ENCODE results near the gene FREM3.

FREM3 gene

GRCh38 chr4:143626134-143626911 lies 74.2 kb downstream of the FREM3 start:
- H3K36me3 Mint-ChIP-seq (ENCODE audit: low read depth), result no peaks in the 10 kb centered on the region
- H3K4me3 Mint-ChIP-seq, result no peak overlapping the region
- H3K27ac Mint-ChIP-seq, result no peak overlapping the region
- no peaks in the 10 kb centered on the region for H3K27me3 Mint-ChIP-seq
- H3K9me3 Mint-ChIP-seq, result no peaks in the 10 kb centered on the region
- H3K4me1 Mint-ChIP-seq (ENCODE audit: low read depth), result no peaks in the 10 kb centered on the region

- H3K36me3 Mint-ChIP-seq (ENCODE audit: low read depth), result no peaks in the 10 kb centered on the region
- H3K27me3 Mint-ChIP-seq, result no peaks in the 10 kb centered on the region
These were observed 74.8 kb downstream of the FREM3 start for GRCh38 chr4:143625632-143626031.

GRCh38 chr4:143623896-143624295 lies 76.6 kb downstream of the FREM3 start:
- peaks cover 5% of the 10 kb centered on the region for H3K27me3 Mint-ChIP-seq
- H3K36me3 Mint-ChIP-seq (ENCODE audit: low read depth), result no peaks in the 10 kb centered on the region
- no peaks in the 10 kb centered on the region for H3K9me3 Mint-ChIP-seq
- no peaks in the 10 kb centered on the region for H3K4me1 Mint-ChIP-seq (ENCODE audit: low read depth)
- H3K27ac Mint-ChIP-seq, result no peak overlapping the region
- no peak overlapping the region for H3K4me3 Mint-ChIP-seq

More at GRCh38 chr4:143625632-143626031, 74.8 kb downstream of the FREM3 start:
- Mint-ChIP-seq H3K9me3 (no peaks in the 10 kb centered on the region), H3K27ac (no peak overlapping the region), H3K4me1 (ENCODE audit: low read depth) (no peaks in the 10 kb centered on the region), H3K4me3 (no peak overlapping the region)

GRCh38 chr4:143618811-143619210 lies 81.7 kb downstream of the FREM3 start:
- H3K9me3 Mint-ChIP-seq, result peaks cover 3% of the 10 kb centered on the region
- H3K36me3 Mint-ChIP-seq (ENCODE audit: low read depth), result no peaks in the 10 kb centered on the region
- H3K4me1 Mint-ChIP-seq (ENCODE audit: low read depth), result peaks cover 10% of the 10 kb centered on the region
- H3K4me3 Mint-ChIP-seq, result no peak overlapping the region
- no peak overlapping the region for H3K27ac Mint-ChIP-seq
- H3K27me3 Mint-ChIP-seq, result peaks cover 38% of the 10 kb centered on the region

- H3K36me3 Mint-ChIP-seq (ENCODE audit: low read depth), result no peaks in the 10 kb centered on the region
- H3K9me3 Mint-ChIP-seq, result peaks cover 3% of the 10 kb centered on the region
- peaks cover 10% of the 10 kb centered on the region for H3K4me1 Mint-ChIP-seq (ENCODE audit: low read depth)
- H3K27ac Mint-ChIP-seq, result no peak overlapping the region
- H3K27me3 Mint-ChIP-seq, result peaks cover 38% of the 10 kb centered on the region
- H3K4me3 Mint-ChIP-seq, result no peak overlapping the region
These were observed 82.3 kb downstream of the FREM3 start for GRCh38 chr4:143617994-143618679.

GRCh38 chr4:143616771-143617170 lies 83.7 kb downstream of the FREM3 start:
- Mint-ChIP-seq H3K36me3 (ENCODE audit: low read depth) (no peaks in the 10 kb centered on the region), H3K9me3 (peaks cover 3% of the 10 kb centered on the region), H3K27me3 (peaks cover 38% of the 10 kb centered on the region), H3K27ac (peak overlapping the region; percentile 56), H3K4me1 (ENCODE audit: low read depth) (peaks cover 10% of the 10 kb centered on the region), H3K4me3 (peak overlapping the region; percentile 24)

GRCh38 chr4:143609492-143609891 lies 91.0 kb downstream of the FREM3 start:
- Mint-ChIP-seq H3K4me1 (ENCODE audit: low read depth) (no peaks in the 10 kb centered on the region), H3K4me3 (no peak overlapping the region), H3K36me3 (ENCODE audit: low read depth) (no peaks in the 10 kb centered on the region), H3K27ac (no peak overlapping the region), H3K27me3 (peaks cover 3% of the 10 kb centered on the region), H3K9me3 (peaks cover 4% of the 10 kb centered on the region)

GRCh38 chr4:143606480-143606879 lies 94.0 kb downstream of the FREM3 start:
- Mint-ChIP-seq H3K4me1 (ENCODE audit: low read depth) (no peaks in the 10 kb centered on the region), H3K27ac (no peak overlapping the region), H3K4me3 (no peak overlapping the region), H3K27me3 (no peaks in the 10 kb centered on the region), H3K9me3 (peaks cover 4% of the 10 kb centered on the region), H3K36me3 (ENCODE audit: low read depth) (no peaks in the 10 kb centered on the region)

GRCh38 chr4:143599827-143600226 lies 100.6 kb downstream of the FREM3 start:
- no peaks in the 10 kb centered on the region for H3K36me3 Mint-ChIP-seq (ENCODE audit: low read depth)
- H3K27me3 Mint-ChIP-seq, result no peaks in the 10 kb centered on the region
- H3K27ac Mint-ChIP-seq, result no peak overlapping the region
- H3K4me3 Mint-ChIP-seq, result no peak overlapping the region
- no peaks in the 10 kb centered on the region for H3K4me1 Mint-ChIP-seq (ENCODE audit: low read depth)
- peaks cover 3% of the 10 kb centered on the region for H3K9me3 Mint-ChIP-seq

- H3K9me3 Mint-ChIP-seq, result peaks cover 4% of the 10 kb centered on the region
- H3K4me1 Mint-ChIP-seq (ENCODE audit: low read depth), result no peaks in the 10 kb centered on the region
- peaks cover 6% of the 10 kb centered on the region for H3K27me3 Mint-ChIP-seq
- no peak overlapping the region for H3K27ac Mint-ChIP-seq
- peaks cover 4% of the 10 kb centered on the region for H3K36me3 Mint-ChIP-seq (ENCODE audit: low read depth)
- no peak overlapping the region for H3K4me3 Mint-ChIP-seq
These were observed 101.7 kb downstream of the FREM3 start for GRCh38 chr4:143598816-143599215.

- H3K4me3 Mint-ChIP-seq, result no peak overlapping the region
- peaks cover 6% of the 10 kb centered on the region for H3K27me3 Mint-ChIP-seq
- H3K9me3 Mint-ChIP-seq, result peaks cover 4% of the 10 kb centered on the region
- no peak overlapping the region for H3K27ac Mint-ChIP-seq
- peaks cover 4% of the 10 kb centered on the region for H3K36me3 Mint-ChIP-seq (ENCODE audit: low read depth)
- H3K4me1 Mint-ChIP-seq (ENCODE audit: low read depth), result no peaks in the 10 kb centered on the region
These were observed 103.2 kb downstream of the FREM3 start for GRCh38 chr4:143597276-143597675.

GRCh38 chr4:143587703-143588102 lies 112.8 kb downstream of the FREM3 start:
- no peak overlapping the region for H3K27ac Mint-ChIP-seq
- H3K36me3 Mint-ChIP-seq (ENCODE audit: low read depth), result peaks cover 7% of the 10 kb centered on the region
- H3K27me3 Mint-ChIP-seq, result no peaks in the 10 kb centered on the region
- no peak overlapping the region for H3K4me3 Mint-ChIP-seq
- H3K9me3 Mint-ChIP-seq, result peaks cover 22% of the 10 kb centered on the region
- H3K4me1 Mint-ChIP-seq (ENCODE audit: low read depth), result no peaks in the 10 kb centered on the region

GRCh38 chr4:143586080-143586479 lies 114.4 kb downstream of the FREM3 start:
- H3K36me3 Mint-ChIP-seq (ENCODE audit: low read depth), result peaks cover 11% of the 10 kb centered on the region
- no peaks in the 10 kb centered on the region for H3K27me3 Mint-ChIP-seq
- no peaks in the 10 kb centered on the region for H3K4me1 Mint-ChIP-seq (ENCODE audit: low read depth)
- peaks cover 27% of the 10 kb centered on the region for H3K9me3 Mint-ChIP-seq
- H3K27ac Mint-ChIP-seq, result no peak overlapping the region
- no peak overlapping the region for H3K4me3 Mint-ChIP-seq

- peaks cover 27% of the 10 kb centered on the region for H3K9me3 Mint-ChIP-seq
These were observed 114.9 kb downstream of the FREM3 start for GRCh38 chr4:143585548-143585947.

GRCh38 chr4:143581331-143581946 lies 119.0 kb downstream of the FREM3 start:
- H3K36me3 Mint-ChIP-seq (ENCODE audit: low read depth), result peaks cover 11% of the 10 kb centered on the region
- H3K27me3 Mint-ChIP-seq, result no peaks in the 10 kb centered on the region
- H3K4me3 Mint-ChIP-seq, result no peak overlapping the region
- peaks cover 27% of the 10 kb centered on the region for H3K9me3 Mint-ChIP-seq
- H3K4me1 Mint-ChIP-seq (ENCODE audit: low read depth), result no peaks in the 10 kb centered on the region
- H3K27ac Mint-ChIP-seq, result no peak overlapping the region

More at GRCh38 chr4:143585548-143585947, 114.9 kb downstream of the FREM3 start:
- H3K4me3 Mint-ChIP-seq, result no peak overlapping the region
- H3K27ac Mint-ChIP-seq, result no peak overlapping the region
- H3K4me1 Mint-ChIP-seq (ENCODE audit: low read depth), result no peaks in the 10 kb centered on the region
- peaks cover 11% of the 10 kb centered on the region for H3K36me3 Mint-ChIP-seq (ENCODE audit: low read depth)
- H3K27me3 Mint-ChIP-seq, result no peaks in the 10 kb centered on the region
